ENCODE data around the gene PDZD7. TPM values are rescaled to one million over a fixed set of nuclear protein-coding genes. Genes with fewer than 3 reads are reported as not detected.

The PDZD7 gene
- total and polyA plus RNA-seq, 2 donors (not counting 3 experiments of a cell fraction or from before 2014, with no cell fraction given) = 0.41 to 1.6 TPM

DNA sequence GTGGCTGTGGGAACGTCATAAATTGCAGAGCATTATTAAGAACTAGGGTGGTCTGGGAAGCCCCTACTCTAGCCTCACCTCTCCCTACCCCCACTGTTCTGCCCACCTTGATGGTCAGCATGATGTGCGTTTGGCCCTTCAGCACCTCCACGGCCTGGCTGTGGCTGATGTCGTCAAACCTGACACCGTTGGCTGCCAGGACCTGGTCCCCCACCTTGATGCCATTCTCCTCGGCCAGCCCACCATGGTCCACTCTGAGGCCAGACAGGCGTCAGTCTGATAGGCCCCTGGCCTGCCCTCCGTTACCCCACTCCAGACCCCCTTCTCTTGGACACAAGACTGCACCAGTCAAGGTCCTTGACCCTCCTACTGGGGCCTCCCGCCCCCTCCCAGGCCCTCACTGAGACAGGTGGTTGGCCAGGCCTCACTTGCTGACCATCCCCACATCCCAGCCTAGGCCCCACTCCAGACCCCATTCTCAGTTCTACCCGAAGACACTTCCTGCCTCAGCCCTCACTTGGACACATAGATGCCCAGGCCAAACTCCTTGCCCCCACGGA lies 9.2 kb downstream of the PDZD7 start:
- dilution Hi-C loops (cut with MboI; ENCODE audit: extremely low pct_ligation_motif_present, low sequenced_read_pairs) = no loop called here

More for the DNA sequence above, 9.2 kb downstream of the PDZD7 start:
- no peaks in the 10 kb centered on the region for H4K20me1 ChIP-seq (replicated peaks; ENCODE audit: control insufficient read depth, extremely low read depth, insufficient read depth, low read length)
- H3K9me3 ChIP-seq (replicated peaks; ENCODE audit: control insufficient read depth, insufficient read depth, low read length) = no peaks in the 10 kb centered on the region
- H3K9ac ChIP-seq (replicated peaks; ENCODE audit: extremely low read depth, insufficient read depth, low read length) = no peak overlapping the region
- no peaks in the 10 kb centered on the region for H3K9me1 ChIP-seq (replicated peaks; ENCODE audit: control insufficient read depth, extremely low read depth, insufficient read depth, low read length)
- FAIRE-seq = no peak
- no peak for DNase-seq (ENCODE audit: low read depth, low spot score)
- H3K27me3 ChIP-seq (ENCODE audit: control insufficient read depth in 2 of 2, insufficient read depth in 2 of 2, low read length in 2 of 2) = no peaks in the 10 kb centered on the region
- H3K79me2 ChIP-seq (ENCODE audit: control insufficient read depth, insufficient read depth, low read length) = no peaks in the 10 kb centered on the region
- intact Hi-C loops (cut with micrococcal nuclease) = no loop called here
- no TSS peak for BruUV-seq (replicated peaks)
- no peak for TF ChIP-seq MYC (IDR thresholded peaks at IDR 0.05; ENCODE audit: low read depth, low read length)
- no peak for TF ChIP-seq GATA2 (IDR thresholded peaks at IDR 0.05; ENCODE audit: insufficient read depth, insufficient read length, low read depth, low read length)
- no peak for TF ChIP-seq POLR2A (IDR thresholded peaks at IDR 0.05; ENCODE audit: low read depth, low read length)
- no peak for TF ChIP-seq FOS (IDR thresholded peaks at IDR 0.05; ENCODE audit: borderline replicate concordance, insufficient read depth, low read length)
- TF ChIP-seq JUN (IDR thresholded peaks at IDR 0.05; ENCODE audit: borderline replicate concordance, insufficient read depth, insufficient read length, low read depth) = no peak
- TF ChIP-seq EZH2 (IDR thresholded peaks at IDR 0.05; ENCODE audit: borderline replicate concordance, low read depth, low read length, severe bottlenecking) = no peak
- TF ChIP-seq, protein P1, sequence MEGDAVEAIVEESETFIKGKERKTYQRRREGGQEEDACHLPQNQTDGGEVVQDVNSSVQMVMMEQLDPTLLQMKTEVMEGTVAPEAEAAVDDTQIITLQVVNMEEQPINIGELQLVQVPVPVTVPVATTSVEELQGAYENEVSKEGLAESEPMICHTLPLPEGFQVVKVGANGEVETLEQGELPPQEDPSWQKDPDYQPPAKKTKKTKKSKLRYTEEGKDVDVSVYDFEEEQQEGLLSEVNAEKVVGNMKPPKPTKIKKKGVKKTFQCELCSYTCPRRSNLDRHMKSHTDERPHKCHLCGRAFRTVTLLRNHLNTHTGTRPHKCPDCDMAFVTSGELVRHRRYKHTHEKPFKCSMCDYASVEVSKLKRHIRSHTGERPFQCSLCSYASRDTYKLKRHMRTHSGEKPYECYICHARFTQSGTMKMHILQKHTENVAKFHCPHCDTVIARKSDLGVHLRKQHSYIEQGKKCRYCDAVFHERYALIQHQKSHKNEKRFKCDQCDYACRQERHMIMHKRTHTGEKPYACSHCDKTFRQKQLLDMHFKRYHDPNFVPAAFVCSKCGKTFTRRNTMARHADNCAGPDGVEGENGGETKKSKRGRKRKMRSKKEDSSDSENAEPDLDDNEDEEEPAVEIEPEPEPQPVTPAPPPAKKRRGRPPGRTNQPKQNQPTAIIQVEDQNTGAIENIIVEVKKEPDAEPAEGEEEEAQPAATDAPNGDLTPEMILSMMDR (IDR thresholded peaks at IDR 0.05; ENCODE audit: extremely low read depth in 1 of 2, insufficient read depth in 1 of 2, low read depth in 1 of 2, low read length in 2 of 2) = no peak
- TF ChIP-seq, protein P2, sequence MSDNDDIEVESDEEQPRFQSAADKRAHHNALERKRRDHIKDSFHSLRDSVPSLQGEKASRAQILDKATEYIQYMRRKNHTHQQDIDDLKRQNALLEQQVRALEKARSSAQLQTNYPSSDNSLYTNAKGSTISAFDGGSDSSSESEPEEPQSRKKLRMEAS (IDR thresholded peaks at IDR 0.05; ENCODE audit: insufficient read depth, insufficient read length) = no peak
- TF ChIP-seq POLR2AphosphoS5 (IDR thresholded peaks at IDR 0.05; ENCODE audit: insufficient read depth, low read depth, low read length) = no peak
- H3K36me3 ChIP-seq (ENCODE audit: control insufficient read depth in 2 of 2, extremely low read depth in 1 of 2, insufficient read depth in 2 of 2, low read length in 2 of 2) = no peaks in the 10 kb centered on the region
- no peak overlapping the region for H3K4me3 ChIP-seq (replicated peaks in 1 of 3; ENCODE audit: insufficient read depth in 1 of 3, low read depth in 1 of 3, low read length in 3 of 3)
- ChIA-PET CTCF (interaction anchor here (1.0 kb wide), 1 partner anchor 19 kb away, joined by 4 read pairs; no protein-coding TSS in a partner anchor), POLR2A (no interaction called here)
- no peak overlapping the region for H3K4me2 ChIP-seq (ENCODE audit: insufficient read depth, low read length)
- no peak overlapping the region for H3K27ac ChIP-seq (ENCODE audit: insufficient read depth, low read depth, low read length)
- no peaks in the 10 kb centered on the region for H3K4me1 ChIP-seq (ENCODE audit: control insufficient read depth, extremely low read depth, insufficient read depth, low read length)
- H2AFZ ChIP-seq (ENCODE audit: low read depth, low read length) = no peak overlapping the region

Measured in endothelial cell of umbilical vein (primary cell).